HG02763 (cell line): ENCODE data around the gene TIMM22.

Experiments
- ATAC-seq: cut with Tn5 transposase; IDR thresholded peaks from one replicate; pipeline ENCODE4 v1.9.1; 2021; ENCODE audit warnings: mild to moderate bottlenecking, moderate library complexity; ENCODE audit not compliant: unreplicated experiment

Gene TIMM22

GRCh38 chr17:1001640-1002411, 4.9 kb downstream of the TIMM22 start:
- ATAC-seq = no peak

- ATAC-seq = no peak
Measured at GRCh38 chr17:1002412-1002753, 5.5 kb downstream of the TIMM22 start.

- no peak for ATAC-seq
Measured at GRCh38 chr17:1002771-1003555, 6.0 kb downstream of the TIMM22 start.

- ATAC-seq = no peak
Measured at GRCh38 chr17:1003633-1003971, 6.7 kb downstream of the TIMM22 start.

GRCh38 chr17:1003972-1004768, 7.2 kb downstream of the TIMM22 start:
- no peak for ATAC-seq

- ATAC-seq = no peak
Measured at GRCh38 chr17:1004769-1005295, 7.9 kb downstream of the TIMM22 start.

- no peak for ATAC-seq
Measured at GRCh38 chr17:1005361-1005946, 8.5 kb downstream of the TIMM22 start.

- no peak for ATAC-seq
Measured at GRCh38 chr17:1006054-1006453, 9.1 kb downstream of the TIMM22 start.

- ATAC-seq = no peak
Measured at GRCh38 chr17:1007310-1008007, 10.5 kb downstream of the TIMM22 start.

GRCh38 chr17:1008008-1008761, 11.3 kb downstream of the TIMM22 start:
- ATAC-seq = no peak

- no peak for ATAC-seq
Measured at GRCh38 chr17:1009229-1010085, 12.5 kb downstream of the TIMM22 start.

GRCh38 chr17:1010086-1010450, 13.1 kb downstream of the TIMM22 start:
- no peak for ATAC-seq

GRCh38 chr17:1010586-1010985, 13.7 kb downstream of the TIMM22 start:
- no peak for ATAC-seq

GRCh38 chr17:1011138-1011537, 14.2 kb downstream of the TIMM22 start:
- no peak for ATAC-seq

- ATAC-seq = no peak
Measured at GRCh38 chr17:1011760-1012735, 15.1 kb downstream of the TIMM22 start.

- ATAC-seq = no peak
Measured at GRCh38 chr17:1012823-1013728, 16.1 kb downstream of the TIMM22 start.

- ATAC-seq = no peak
Measured at GRCh38 chr17:1013729-1014090, 16.8 kb downstream of the TIMM22 start.
